ENCODE measurements around the gene CHAT. TPM values are rescaled to one million over a fixed set of nuclear protein-coding genes. Genes with fewer than 3 reads are reported as not detected.

CHAT gene
- total RNA-seq = not detected

DNA sequence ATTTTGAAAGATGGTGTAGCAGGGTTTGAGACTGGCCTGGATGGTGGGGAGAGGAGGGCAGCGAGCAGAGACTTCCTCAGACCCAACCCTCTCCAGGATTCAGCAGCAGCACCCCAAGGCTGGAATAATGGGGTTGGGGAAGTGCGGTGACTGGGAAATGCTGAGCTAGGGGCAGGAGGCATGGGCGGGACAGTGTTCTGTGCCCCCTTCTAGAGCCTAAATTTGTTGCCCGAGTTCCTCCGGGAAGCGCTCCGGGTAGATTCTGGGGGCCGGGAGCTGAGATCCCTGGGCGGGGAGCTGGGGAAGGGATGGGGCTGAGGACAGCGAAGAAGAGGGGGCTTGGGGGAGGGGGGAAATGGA, at the start of gene CHAT:
CHAT (plus strand) TSS at position 156 of the 360 bp plus-strand sequence; CDS start at position 309, 153 bp downstream.
- peaks cover 3 to 92% of the 10 kb centered on the region in 2 donors for H3K27me3 ChIP-seq
- WGBS, 2 donors = 1% methylated on average over 10 of the region's 10 CpGs
- no peak for DNase-seq (ENCODE audit: low spot score in 2 of 2)

GRCh38 chr10:49564461-49565009, 49.3 kb upstream of the CHAT start:
- Histone ChIP-seq H3K27ac (no peak overlapping the region), H3K4me3 (no peak overlapping the region)
- 88 to 89% methylated on average over 4 of the region's 4 CpGs for WGBS, 2 donors

More for the DNA sequence above, at the start of gene CHAT:
- TF ChIP-seq POLR2A (IDR thresholded peaks at IDR 0.05) = no peak
- no peak for TF ChIP-seq EP300 (IDR thresholded peaks at IDR 0.05)
- TF ChIP-seq CTCF (IDR thresholded peaks at IDR 0.05) = no peak
- H3K9me3 ChIP-seq = no peaks in the 10 kb centered on the region
- H3K27ac ChIP-seq = no peak within 1 kb of the TSS
- H3K4me1 ChIP-seq = peaks cover 0 to 54% (median 4%) of the 10 kb centered on the region in 4 donors
- H3K36me3 ChIP-seq = no peaks in the 10 kb centered on the region
- no peak within 1 kb of the TSS for H3K4me3 ChIP-seq

DNA sequence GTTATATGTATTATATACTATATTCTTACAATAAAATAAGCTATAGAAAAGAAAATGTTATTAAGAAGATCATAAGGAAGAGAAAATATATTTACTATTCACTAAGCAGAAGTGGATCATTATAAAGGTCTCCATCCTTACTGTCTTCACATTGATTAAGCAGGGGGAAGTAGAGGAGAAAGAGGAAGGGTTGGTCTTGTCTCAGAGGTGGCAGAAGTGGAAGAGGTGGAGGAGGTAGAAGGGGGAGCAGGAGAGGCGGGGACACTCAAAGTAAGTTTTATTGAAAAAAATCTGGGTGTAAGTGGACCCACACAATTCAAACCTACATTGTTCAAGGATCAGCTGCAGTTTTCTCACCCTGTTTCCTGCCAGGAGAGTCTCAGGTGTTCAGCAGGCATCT, 46.0 kb upstream of the CHAT start:
- H3K9me3 ChIP-seq = peaks cover 0 to 8% (median 0%) of the 10 kb centered on the region in 4 donors
- H3K4me1 ChIP-seq = no peaks in the 10 kb centered on the region
- peak overlapping the region in 1 of 4 donors; percentile 43 for H3K27ac ChIP-seq
- no peaks in the 10 kb centered on the region for H3K27me3 ChIP-seq
- WGBS, 2 donors = 84 to 85% methylated on average over 1 of the region's 1 CpG
- no peak overlapping the region for H3K4me3 ChIP-seq
- no peak for DNase-seq (ENCODE audit: low spot score in 2 of 2)
- no peak for TF ChIP-seq POLR2A (IDR thresholded peaks at IDR 0.05)
- no peak for TF ChIP-seq CTCF (IDR thresholded peaks at IDR 0.05)
- TF ChIP-seq EP300 (IDR thresholded peaks at IDR 0.05) = no peak
- H3K36me3 ChIP-seq = no peaks in the 10 kb centered on the region

More at GRCh38 chr10:49564461-49565009, 49.3 kb upstream of the CHAT start:
- Histone ChIP-seq H3K36me3 (no peaks in the 10 kb centered on the region), H3K4me1 (no peaks in the 10 kb centered on the region), H3K27me3 (no peaks in the 10 kb centered on the region), H3K9me3 (peaks cover 0 to 4% (median 0%) of the 10 kb centered on the region in 4 donors)
- TF ChIP-seq EP300 (IDR thresholded peaks at IDR 0.05) (no peak), POLR2A (IDR thresholded peaks at IDR 0.05) (no peak)
- no peak for DNase-seq (ENCODE audit: low spot score in 2 of 2)

GRCh38 chr10:49568235-49568634, 45.6 kb upstream of the CHAT start:
- H3K4me3 ChIP-seq = no peak overlapping the region
- TF ChIP-seq POLR2A (IDR thresholded peaks at IDR 0.05) = no peak
- no peak for TF ChIP-seq EP300 (IDR thresholded peaks at IDR 0.05)
- no peak for TF ChIP-seq CTCF (IDR thresholded peaks at IDR 0.05)
- peak overlapping the region in 2 of 4 donors; percentile 49 to 51 for H3K27ac ChIP-seq
- no peaks in the 10 kb centered on the region for H3K4me1 ChIP-seq
- H3K9me3 ChIP-seq = peaks cover 0 to 8% (median 0%) of the 10 kb centered on the region in 4 donors
- DNase-seq (ENCODE audit: low spot score in 2 of 2) = no peak
- H3K36me3 ChIP-seq = no peaks in the 10 kb centered on the region
- WGBS, 2 donors = 56 to 64% methylated on average over 2 of the region's 2 CpGs
- no peaks in the 10 kb centered on the region for H3K27me3 ChIP-seq

GRCh38 chr10:49569031-49569631, 44.7 kb upstream of the CHAT start:
- no peaks in the 10 kb centered on the region for H3K4me1 ChIP-seq
- WGBS, 2 donors = 35 to 60% methylated on average over 3 of the region's 3 CpGs
- no peak for DNase-seq (ENCODE audit: low spot score in 2 of 2)
- H3K36me3 ChIP-seq = no peaks in the 10 kb centered on the region
- peaks cover 0 to 8% (median 0%) of the 10 kb centered on the region in 4 donors for H3K9me3 ChIP-seq
- no peak for TF ChIP-seq CTCF (IDR thresholded peaks at IDR 0.05)
- no peak for TF ChIP-seq POLR2A (IDR thresholded peaks at IDR 0.05)
- TF ChIP-seq EP300 (IDR thresholded peaks at IDR 0.05) = no peak
- no peaks in the 10 kb centered on the region for H3K27me3 ChIP-seq
- no peak overlapping the region for H3K4me3 ChIP-seq
- peak overlapping the region in 2 of 4 donors; percentile 51 to 71 for H3K27ac ChIP-seq

Data from tibial nerve (tissue), 4 donors.